CD4-positive, alpha-beta T cell treated with Interleukin-4 for 4 hours (primary cell): ENCODE data around the gene CUL4A.

Experiments
- DNase-seq: peaks from one replicate; pipeline ENCODE4 v3.0.0-alpha.2; 2020

CUL4A gene

DNA sequence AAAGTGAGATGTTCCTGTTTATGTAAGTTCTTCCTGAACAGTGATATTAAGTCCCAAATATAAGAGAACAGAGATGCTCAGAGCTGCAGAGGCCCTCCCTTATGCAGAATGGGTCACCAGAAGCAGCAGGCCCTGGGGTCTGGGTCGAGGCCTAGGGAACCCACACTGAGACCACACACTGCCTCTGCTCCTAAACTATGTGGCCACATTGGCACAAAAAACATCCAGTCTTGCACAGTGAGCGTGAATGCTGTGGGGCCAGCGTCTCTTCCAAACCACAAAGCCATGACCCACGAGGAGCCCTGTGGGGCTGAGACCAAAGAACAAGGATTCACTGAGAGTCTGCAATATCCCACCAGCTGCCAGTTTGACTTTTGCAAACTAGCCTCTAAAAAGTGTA lies 27.4 kb upstream of the CUL4A start:
- DNase-seq: no peak

DNA sequence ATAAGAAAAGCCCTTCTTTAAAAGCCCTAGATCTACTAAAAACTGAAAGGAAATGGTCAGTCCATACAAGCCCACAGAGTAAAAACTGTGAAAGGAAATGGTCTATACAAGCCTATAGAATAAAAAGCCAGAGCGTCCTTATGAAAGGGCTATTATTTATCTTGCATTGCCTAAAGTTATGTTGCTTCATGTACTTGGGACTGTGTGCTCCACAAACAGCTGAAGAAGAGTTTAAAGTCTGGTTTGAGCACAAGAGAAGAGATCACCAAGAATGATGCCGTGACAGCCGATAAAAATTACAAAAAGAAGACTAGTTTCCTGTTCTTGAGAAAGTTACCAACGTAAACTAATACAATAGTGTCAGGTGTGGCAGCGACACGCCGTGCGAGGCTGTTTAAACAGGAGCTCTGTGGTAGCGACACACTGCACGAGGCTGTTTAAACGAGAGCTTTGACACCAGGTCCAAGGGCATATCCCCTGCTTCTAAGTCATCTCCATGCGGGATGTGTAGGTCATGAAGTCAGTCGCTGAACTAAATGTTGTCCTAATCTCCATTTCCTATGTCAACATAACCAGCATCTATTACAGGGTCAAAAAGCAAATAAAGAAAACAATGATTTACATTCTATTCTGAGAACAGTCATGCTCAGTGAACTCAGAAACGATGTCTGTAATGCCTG lies 25.8 kb upstream of the CUL4A start:
- no peak for DNase-seq

DNA sequence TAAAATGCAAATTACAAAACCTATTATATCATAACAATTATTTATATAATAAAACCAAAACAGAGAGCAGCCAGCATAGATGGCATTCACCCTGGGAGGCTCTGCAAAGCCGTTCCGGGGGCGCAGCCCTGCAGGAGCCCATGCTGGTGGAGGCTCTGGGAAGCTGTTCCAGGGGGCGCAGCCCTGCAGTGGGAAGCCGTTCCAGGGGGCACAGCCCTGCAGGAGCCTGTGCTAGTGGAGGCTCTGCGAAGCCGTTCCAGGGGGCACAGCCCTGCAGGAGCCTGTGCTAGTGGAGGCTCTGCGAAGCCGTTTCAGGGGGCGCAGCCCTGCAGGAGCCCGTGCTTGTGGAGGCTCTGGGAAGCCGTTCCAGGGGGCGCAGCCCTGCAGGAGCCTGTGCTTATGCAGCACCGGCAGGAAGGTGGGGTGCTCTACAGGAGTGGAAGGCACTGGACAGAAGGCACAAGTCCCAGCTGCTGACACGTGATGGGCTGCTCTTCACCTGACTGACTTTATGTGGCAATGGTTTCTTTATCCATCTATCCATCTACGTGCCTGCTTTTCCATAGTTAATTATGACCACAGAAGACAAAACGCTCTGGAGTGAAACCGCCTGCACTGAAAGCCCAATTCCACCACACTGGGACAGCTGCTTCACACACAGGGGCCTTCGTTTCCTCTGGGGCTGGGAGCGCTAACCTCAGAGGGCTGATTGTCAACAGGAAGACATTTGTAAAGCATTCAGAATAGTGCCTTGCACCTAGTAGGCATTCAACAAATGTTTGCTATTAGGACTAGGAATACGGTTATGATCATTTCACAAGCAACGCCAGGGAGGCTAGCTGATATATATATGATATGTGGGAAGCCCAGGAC lies 24.6 kb upstream of the CUL4A start:
- DNase-seq: peak; percentile 60

DNA sequence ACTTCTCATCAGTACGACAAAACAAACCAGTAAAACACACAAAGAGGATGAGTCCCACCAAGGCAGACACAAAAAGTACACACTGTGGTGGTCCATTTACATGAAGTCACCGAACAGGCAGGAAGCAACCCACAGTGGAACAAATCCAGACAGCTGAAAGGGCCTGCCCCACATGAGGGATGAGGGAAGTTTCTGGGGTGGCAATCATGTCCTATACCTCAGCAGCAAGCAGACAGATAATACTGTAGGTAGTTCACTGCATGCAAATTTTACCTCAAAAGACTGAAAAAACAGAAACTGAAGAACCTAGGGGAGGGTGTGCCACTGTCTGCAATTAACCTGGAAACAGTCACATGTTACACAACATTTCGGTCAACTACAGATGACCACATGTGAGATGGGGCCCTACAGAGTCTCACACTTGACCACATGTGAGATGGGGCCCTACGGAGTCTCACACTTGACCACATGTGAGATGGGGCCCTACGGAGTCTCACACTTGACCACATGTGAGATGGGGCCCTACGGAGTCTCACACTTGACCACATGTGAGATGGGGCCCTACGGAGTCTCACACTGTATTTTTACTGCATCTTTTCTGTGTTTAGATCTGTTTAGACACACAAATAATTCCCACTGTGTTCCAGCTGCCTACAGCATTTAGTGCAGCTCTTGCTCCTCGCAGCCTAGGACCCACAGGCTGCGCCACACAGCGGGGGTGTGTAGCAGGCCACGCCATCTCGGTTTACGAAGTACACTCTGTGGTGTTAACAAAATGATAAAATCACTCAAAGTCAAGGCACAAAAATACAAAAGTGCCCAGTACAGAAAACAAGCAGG lies 23.1 kb upstream of the CUL4A start:
- peak; percentile 64 for DNase-seq

DNA sequence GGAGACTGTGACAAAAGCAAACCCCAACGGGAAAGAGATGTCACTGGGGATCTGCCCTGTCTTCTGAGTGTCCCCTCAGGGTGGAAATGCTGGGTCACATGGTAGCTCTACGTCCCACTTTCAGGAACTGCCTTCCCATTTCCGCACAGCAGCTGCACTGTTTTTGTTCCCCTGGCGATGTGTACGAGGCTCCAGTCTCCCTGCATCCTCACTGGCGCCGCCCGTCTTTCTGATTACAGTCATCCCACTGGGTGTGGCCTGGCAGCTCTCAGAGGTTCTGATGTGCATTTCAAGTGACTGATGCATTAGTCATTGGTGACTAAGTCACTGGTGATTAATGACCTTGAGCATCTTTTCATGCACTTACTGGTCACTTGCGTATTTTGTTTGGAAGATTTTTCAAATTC lies 22.1 kb upstream of the CUL4A start:
- DNase-seq: peak; percentile 81

DNA sequence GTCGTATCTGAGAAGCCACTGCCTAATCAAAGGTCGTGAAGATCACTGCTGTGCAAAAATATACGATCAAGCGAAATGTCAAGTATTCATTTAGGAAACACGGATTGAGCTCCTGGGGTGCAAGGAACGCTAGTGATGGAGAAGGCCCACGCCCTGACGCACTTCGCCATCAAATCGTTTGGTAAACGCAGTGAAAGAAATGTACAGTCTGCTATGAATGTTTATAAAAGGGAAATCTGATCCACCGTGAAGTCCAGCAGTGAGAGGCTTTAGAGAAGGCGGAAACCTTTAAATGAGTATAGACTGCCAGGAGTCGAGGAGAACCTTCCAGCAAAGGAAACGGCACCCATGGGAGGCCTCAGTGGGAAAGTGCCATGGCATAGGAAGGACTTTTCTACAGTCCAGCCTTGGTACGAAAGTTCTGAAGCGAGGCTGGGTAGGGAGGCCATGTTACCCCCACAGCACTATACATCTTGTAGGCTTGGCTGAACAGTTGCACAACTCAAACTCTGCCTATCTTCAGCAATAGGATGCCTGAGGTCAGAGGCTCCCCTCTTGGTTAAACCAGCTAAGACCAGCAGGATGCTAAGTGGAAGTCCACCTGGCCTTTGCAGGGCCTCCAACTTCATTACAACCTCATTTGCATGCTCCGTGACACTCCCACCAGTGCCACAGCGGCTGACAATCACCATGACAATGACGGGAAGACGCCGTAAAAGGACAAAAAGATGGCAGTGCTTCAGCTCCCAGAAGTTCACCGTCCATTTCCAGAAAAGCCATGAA lies 21.3 kb upstream of the CUL4A start:
- no peak for DNase-seq

DNA sequence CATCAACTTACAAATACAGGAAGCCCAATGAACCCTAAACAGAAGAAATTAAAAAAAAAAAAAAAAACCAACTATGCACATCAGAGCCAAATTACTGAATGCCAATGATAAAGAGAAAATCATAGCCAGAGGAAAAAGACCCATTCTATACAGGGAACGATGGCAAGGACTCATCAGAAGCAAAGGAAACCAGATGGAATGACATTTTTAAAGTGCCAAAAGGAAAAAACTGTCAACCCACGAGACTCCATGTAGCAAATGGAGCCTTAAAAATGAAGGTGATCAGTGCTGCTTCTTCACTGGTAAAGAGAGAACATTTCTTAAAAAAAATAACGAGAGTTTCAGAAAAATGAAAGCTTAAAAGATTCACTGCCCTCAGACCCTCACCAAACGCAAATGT lies 19.2 kb upstream of the CUL4A start:
- DNase-seq: no peak

DNA sequence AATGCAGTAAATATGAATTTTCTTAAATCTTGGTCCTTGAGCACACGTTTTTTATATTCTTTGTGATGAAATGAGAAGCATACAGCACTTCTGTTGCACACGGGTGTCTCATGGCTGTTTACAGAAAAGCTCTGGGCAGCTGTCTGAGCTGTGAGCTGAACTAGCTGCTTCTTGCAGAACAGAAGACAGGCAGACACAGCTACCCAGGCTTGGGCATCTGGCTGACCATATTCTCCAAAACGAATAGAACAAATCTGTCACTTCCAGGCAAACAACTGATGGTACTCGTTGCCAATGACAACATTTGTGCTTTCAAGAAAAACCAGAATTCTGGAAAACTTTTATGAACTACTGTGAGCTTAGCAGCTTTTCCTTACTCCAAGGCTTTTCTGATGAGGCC lies 17.1 kb upstream of the CUL4A start:
- no peak for DNase-seq

DNA sequence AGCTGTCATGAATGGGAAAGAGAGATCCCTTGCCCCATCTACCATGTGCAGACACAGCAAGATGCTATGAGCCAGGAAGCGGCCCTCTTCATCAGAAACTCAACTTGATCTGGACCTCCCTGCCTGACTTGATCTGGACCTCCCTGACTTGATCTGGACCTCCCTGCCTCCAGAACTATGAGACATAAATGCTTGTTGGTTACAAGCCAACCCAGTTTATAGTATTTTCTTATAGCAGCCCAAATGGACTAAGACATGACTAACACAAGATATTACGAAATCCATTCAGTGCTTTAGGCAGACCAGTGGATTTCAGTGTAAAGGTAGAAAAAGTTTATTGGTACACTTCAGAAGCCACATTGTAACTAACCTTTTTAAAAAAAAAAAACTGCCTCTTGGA lies 16.5 kb upstream of the CUL4A start:
- no peak for DNase-seq

DNA sequence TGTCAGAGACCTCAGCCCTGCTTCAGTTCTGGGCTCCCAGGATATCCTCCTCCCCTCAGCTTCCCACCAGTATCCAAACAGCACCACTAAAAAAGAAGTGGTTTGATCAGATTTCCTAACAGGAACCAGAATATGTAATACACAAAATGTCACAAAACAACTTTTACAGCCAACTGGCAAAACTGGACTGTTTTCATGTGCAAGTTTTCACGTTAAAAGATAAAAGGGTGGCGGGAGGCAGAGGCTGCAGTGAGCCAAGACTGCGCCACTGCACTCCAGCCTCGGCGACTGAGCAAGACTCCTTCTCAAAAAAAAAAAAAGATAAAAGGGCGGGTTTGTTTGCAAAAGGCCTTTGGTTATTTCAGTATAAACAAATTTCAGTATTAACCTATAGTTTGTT lies 14.1 kb upstream of the CUL4A start:
- no peak for DNase-seq

DNA sequence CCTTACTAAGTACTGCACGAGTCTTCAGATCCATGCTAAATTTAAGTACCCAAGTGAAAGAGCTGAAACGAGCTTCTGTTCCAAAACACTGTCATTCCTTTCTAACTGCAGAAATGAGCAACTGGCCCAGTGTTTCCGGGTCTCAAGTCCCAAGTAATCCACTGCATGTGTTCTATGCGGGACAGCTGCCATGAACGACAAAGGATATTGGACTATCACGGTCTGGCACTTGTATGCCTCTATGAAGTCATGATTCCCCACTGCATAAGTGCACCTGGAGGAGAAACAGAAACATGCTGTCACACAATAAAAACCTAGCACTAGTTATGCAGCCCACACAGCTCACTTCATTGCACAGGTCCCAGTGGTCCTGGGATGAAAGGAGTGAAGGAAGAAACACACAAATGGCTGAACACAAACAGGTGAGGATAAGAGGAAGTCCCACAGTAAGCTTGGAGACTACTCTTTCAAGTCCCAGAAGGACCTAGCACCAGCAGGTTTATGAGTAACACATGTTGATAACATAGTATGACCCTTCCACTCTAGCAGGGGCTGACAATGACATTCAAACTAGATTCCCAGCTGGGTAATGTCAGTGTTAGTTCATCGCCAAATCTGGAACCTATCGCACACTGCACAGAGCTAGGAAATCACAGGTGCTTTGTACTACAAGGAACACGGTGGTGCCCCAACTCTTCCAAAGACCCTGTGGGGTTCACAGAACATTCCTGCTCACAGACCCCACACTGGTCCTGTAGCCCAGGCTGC lies 12.3 kb upstream of the CUL4A start:
- DNase-seq: no peak

DNA sequence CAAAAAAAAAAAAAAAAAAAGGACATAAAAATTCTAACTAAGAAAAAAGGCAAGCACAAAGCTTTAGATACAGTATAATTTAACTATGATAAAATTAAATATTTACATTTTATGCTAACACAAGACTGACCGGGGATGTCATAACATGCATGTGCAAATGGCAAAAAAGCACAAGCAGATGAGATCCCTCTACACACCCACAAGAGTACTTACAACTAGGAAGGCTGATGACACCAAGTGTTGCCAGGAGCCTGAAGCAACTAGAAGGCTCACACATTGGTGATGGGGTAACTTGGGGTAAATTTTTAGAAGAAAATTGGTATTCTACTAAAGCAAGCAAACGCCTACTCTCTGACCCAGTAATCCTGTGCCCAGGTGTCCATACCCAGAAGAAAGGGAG lies 7.6 kb upstream of the CUL4A start:
- no peak for DNase-seq

DNA sequence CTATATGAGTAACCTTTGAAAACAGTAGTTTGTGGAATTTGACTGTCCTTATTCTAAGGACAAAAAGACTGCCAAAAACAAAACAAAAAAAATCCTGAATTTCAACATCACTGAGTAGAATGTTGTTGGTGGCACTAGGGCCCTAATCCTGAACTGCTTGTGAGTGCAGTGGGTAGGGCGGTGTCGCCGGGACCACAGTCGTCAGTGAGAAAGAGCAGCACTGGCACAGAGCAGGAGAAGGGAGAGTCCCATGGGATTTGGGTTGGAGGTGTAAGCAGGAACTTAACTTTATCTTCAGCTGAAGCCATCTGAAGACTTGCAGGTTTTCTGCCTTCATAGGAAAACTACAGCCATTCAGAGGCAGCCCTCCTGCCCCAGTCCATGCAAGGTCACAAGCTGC lies 6.5 kb upstream of the CUL4A start:
- no peak for DNase-seq

DNA sequence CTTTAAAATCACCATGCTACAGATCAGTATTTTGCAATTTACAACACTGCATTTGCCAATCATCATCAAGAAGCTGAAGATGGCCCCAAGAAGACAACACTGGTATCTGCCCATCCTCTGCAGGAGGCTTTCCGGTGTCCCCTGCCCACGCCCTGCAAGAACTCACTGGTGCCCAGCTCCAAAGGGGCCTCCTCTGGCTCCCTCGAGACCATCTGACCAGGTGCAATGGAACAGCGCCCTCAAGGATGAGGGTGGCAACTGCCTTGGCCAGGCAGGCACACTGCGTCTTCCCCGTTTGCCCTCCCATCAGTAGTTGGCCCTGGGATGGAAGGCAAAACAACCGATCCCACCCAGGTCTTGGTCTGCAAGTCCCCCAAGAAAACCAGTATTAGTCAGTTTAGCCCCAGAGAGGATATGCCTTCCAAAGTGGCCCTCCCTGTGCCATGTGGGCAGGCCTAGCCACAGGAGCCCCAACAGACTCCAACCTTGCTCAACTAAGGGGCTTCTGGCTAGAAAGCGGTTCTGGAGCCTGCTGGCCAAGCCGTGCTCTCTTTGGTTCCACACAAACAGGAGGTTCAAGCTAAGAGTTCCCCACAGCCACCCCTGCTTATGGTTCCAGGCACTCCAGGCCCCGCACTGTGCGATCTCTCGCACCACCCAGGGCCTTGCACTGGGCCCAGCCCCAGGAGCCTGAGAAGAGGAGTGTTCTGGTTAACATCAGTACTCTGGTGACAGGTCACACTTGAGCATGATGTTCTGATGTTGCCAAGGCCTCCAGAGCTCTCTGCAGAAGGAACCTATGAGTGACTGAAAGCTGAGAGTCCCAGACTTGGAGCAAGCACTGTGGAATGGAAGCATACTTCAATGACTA lies 5.7 kb upstream of the CUL4A start:
- DNase-seq: no peak

DNA sequence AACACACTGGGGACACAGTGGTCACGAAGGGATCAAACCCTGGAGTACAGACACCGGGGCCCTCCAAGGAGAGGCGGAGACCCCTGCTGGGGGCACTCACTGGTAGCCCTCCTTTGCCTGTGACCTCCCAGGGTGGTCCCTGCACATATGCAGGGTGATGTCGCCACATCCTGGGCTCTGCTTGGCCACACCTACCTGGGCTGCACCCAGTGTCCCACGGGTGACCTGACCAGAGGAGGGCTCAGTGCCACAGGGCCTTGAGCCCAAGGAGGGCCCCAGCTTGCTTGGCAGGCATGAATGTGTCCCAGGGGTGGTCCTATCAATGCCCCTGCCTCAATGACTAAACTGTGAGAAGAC lies 5.1 kb upstream of the CUL4A start:
- DNase-seq: no peak

DNA sequence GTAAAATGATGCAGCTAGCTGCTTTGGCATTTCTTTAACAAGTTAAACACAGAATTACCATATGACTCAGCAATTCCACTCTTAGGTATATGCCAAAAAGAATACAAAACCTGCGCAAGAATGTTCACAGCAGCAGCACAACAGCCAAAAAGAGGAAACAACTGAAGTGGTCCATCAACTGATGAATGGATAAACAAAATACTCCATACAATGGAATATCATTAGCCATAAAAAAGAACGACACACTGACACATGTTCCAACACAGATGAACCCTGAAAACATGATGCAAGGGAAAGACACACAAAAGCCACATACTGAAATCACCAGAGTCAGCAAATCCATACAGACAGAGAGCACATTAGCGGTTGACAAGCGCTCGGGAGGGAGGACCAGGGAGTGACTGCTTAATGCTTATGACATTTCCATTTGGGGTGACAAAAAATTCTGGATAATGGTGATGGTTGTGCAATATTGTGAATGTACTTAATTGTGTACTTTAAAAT lies 3.9 kb upstream of the CUL4A start:
- DNase-seq: no peak

DNA sequence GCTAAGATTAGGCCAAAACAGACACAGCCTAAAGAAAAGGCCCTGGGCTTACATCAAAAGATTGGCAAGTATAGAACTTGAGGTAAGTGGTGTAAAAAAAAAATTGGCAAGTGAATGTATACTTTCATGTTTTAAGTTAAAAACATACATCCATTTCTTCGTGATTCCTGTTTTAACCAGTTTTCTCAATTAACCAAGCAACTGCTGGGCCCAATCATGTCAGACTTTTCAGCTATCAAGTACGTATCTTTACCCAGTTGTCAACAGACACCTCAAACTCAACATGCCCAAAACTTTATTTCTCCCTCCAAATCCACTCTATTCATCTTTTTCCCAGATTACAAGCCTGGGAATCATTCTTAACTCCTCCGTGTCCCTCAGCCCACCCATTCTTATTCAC lies 2.0 kb upstream of the CUL4A start:
- no peak for DNase-seq

DNA sequence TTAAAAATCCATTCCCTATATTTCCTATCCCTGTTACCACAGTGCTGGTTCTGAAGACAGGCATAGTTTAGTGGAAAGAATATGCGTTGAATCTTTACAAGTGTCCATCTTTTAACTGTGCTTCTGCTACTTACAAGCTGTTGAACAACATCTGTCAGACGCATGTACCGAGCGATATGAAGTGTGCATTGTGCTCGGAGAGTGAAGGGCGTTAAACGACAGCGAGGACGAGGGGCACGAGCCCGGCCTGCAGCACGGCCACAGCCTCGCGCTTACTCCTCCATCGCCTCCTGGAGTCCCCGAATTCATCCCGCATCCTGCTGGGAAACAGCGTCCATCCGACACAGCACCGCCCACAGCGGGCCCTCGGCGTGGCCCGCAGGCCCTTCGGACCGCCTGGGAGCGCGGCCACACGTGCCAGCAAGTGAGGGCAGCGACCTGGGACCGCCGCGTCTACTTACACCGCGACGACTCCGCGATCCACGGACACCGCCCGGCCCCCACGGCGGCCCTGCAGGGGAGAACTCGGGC lies 1.5 kb upstream of the CUL4A start:
- no peak for DNase-seq

DNA sequence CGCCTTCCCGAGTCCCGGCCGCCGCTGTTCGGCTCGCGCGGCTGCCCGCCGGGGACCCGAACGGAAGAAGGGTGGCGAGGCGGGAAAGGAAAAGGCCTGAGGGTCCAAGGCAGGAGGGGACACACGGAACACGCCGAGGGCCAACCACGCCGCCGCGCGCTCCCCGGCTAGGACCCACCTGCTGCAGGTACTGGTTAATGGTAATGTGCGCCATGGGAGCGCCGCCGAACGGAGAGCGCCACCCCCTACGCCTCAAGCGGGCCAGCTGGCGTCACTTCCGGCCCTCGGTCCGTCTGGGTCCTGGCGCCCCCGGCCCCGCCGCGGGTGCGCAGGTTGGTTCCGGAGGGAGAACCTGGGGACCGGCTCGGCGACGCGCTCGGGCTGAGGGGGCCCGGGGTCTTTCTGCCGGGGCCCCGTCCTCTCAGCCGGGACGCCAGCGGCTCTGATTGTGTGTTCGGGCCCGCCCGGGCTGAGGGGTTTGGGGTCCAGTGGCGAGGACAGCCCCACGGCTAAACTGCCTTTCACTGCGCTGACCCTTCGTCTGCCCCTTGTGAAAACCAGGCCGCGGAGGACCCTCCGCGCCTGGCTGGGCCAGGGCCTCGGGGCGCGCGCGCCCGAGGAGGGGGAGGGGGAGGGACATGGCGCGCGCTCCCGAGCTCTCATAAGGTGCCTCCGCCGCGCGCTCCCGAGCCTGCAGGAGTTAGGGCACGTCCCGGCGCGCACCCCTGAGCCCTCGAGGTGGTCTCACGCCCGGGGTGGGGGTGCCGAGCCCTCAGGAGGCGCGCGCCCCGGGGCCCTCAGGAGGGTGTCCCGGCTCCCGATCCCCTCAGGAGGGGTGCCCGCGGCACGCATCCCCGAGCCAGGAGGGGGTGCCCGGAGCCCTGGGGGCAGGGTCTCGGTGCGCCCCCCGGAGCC lies 735 bp upstream of the CUL4A start, which contains the start of gene PCID2:
Gene PCID2 (minus strand): TSS at position 249 of the 915 bp plus-strand sequence. CDS start 35 bp downstream, at position 214.
- DNase-seq: peak; percentile 90
